B cell (primary cell): ENCODE measurements around the gene ZFR.

Experiments used
- CTCF ChIP-seq: fragments of 200-600 bp; IDR thresholded peaks from one replicate; pipeline ENCODE4 v1.8.0; 2022; ENCODE audit warnings: antibody characterized with exemption, mild to moderate bottlenecking
- EZH2 ChIP-seq: IDR thresholded peaks from 2 replicates; pipeline ENCODE4 v1.6.1; 2012; ENCODE audit warnings: borderline replicate concordance, low read depth, mild to moderate bottlenecking, moderate library complexity, low read length; ENCODE audit not compliant: insufficient read depth, poor library complexity, severe bottlenecking

DNA sequence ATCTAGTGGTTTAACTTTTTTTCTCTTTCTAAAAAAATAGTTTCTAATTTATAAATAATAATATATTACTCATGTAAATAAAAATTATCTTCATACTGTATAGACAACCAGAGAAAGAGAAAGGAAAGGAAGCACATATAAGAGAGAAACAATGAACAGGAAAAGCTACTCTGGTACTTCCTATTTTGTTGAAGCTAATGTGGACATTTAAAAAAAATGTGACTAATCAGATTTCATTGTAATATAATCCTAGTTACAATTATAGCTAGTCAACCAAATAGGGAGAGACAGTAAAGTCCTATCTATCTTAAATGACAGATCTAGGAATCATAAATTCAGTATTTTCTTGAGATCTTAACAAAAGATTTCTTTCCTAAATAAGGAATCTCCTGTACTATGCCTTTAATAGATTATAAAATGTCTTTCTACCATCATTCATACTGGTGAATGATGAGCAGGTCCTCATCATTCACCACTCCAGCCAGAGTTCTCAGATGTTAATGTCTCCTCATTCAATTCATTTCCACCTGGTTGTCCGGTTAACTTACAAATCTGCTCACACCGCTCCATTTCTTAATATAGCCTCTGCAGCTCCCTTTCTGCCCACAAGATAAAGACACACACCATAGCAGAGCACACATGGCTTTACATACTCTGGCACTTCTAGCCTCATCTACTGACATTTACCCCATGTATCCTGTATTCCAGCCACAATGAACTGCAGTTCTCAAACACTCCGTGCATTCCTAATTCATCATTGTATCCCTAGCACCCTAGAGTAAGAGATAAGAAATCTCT is 30.9 kb downstream of the ZFR start:
- TF ChIP-seq CTCF, result no peak
- TF ChIP-seq EZH2, result no peak
